Keratinocyte (primary cell): ENCODE measurements around the gene SLC39A13. TPM values are rescaled to one million over a fixed set of nuclear protein-coding genes. Genes with fewer than 3 reads are reported as not detected.

ENCODE experiments used
- DNase-seq: peaks from one replicate; pipeline ENCODE4 v3.0.0-alpha.2; 2011; ENCODE audit warnings: low read depth, missing footprints, low spot score
- FAIRE-seq: peaks from 2 replicates; lab custom pipeline; 2011; peaks lifted over from hg19 to GRCh38; lab: Jason Lieb, UNC
- H2AFZ ChIP-seq: 2 replicates; pipeline ENCODE4 v1.6.0; 2012; ENCODE audit warnings: low read length, control low read depth, inconsistent platforms; ENCODE audit not compliant: control insufficient read depth
- H3K27ac ChIP-seq: 2 replicates; pipeline ENCODE4 v1.5.1; 2011; ENCODE audit warnings: low read length; ENCODE audit not compliant: control insufficient read depth, insufficient read depth
- H3K27me3 ChIP-seq: 3 replicates; pipeline ENCODE4 v1.6.0; 2011; ENCODE audit warnings: low read length; ENCODE audit not compliant: control insufficient read depth, insufficient read depth; ENCODE audit errors: extremely low read depth
- H3K36me3 ChIP-seq, 2 experiments: 2 replicates in 1 of 2; 3 replicates in 1 of 2; pipeline ENCODE4 v1.5.1; 2011; ENCODE audit warnings: low read length in 2 of 2, mild to moderate bottlenecking in 1 of 2; ENCODE audit not compliant: control insufficient read depth in 2 of 2, insufficient read depth in 2 of 2; ENCODE audit errors: extremely low read depth in 1 of 2
- H3K4me1 ChIP-seq: 3 replicates; pipeline ENCODE4 v1.5.1; 2011; ENCODE audit warnings: low read length; ENCODE audit not compliant: control insufficient read depth, insufficient read depth; ENCODE audit errors: extremely low read depth
- H3K4me2 ChIP-seq: 3 replicates; pipeline ENCODE4 v1.6.0; 2011; ENCODE audit warnings: low read depth, low read length; ENCODE audit not compliant: control insufficient read depth, insufficient read depth; ENCODE audit errors: extremely low read depth
- H3K4me3 ChIP-seq, 3 experiments: fragments of 200-600 bp in 1 of 3; sonication (generic) in 1 of 3; 2 replicates in 2 of 3; 3 replicates in 1 of 3; pipeline ENCODE4 v1.5.1; 2011 to 2016; ENCODE audit warnings: low read length in 3 of 3, mild to moderate bottlenecking in 3 of 3, control low read depth in 2 of 3, inconsistent platforms in 1 of 3, low read depth in 1 of 3, mixed read lengths in 1 of 3, mixed run types in 1 of 3, moderate library complexity in 1 of 3; ENCODE audit not compliant: control insufficient read depth in 2 of 3, insufficient read depth in 2 of 3; ENCODE audit errors: extremely low read depth in 1 of 3
- H3K79me2 ChIP-seq: 2 replicates; pipeline ENCODE4 v1.6.0; 2012; ENCODE audit warnings: low read length; ENCODE audit not compliant: control insufficient read depth, insufficient read depth
- H3K9ac ChIP-seq: 3 replicates; pipeline ENCODE4 v1.6.0; 2011; ENCODE audit warnings: low read length; ENCODE audit not compliant: control insufficient read depth, insufficient read depth; ENCODE audit errors: extremely low read depth
- H3K9me1 ChIP-seq: 3 replicates; pipeline ENCODE4 v1.6.0; 2011; ENCODE audit warnings: low read length; ENCODE audit not compliant: control insufficient read depth, insufficient read depth; ENCODE audit errors: extremely low read depth
- H3K9me3 ChIP-seq: 2 replicates; pipeline ENCODE4 v1.5.1; 2012; ENCODE audit warnings: low read depth, low read length; ENCODE audit not compliant: control insufficient read depth
- H4K20me1 ChIP-seq: 3 replicates; pipeline ENCODE4 v1.6.0; 2011; ENCODE audit warnings: low read length; ENCODE audit not compliant: control insufficient read depth, insufficient read depth; ENCODE audit errors: extremely low read depth
- EZH2 ChIP-seq: IDR thresholded peaks from one replicate; pipeline ENCODE4 v1.6.1; 2012; ENCODE audit warnings: inconsistent platforms, mild to moderate bottlenecking, low read length, moderate library complexity
- dilution Hi-C: fragments of 300-500 bp; cut with MboI; formaldehyde crosslinking; loops from one replicate; pipeline ENCODE4 v1.7.0; 2020; ENCODE audit warnings: low sequenced_read_pairs; ENCODE audit not compliant: extremely low pct_ligation_motif_present
- polyA plus RNA-seq, 5 experiments: library from polyadenylated mRNA; depleted of rRNA in 3 of 5; stranded (reverse) in 3 of 5; stranded (forward) in 1 of 5; unstranded in 1 of 5; fragments of >200 nt; gene quantifications; 1 replicate in 1 of 5; 2 replicates in 3 of 5; 3 replicates in 1 of 5; pipeline versions ENCODE4 v1.2.1 to v1.2.3, GENCODE V29; 2011 to 2012; ENCODE audit warnings: missing spikeins in 2 of 5, low read depth in 1 of 5, low replicate concordance in 1 of 5
- TF ChIP-seq, protein P1 (sequence below), 3 experiments: IDR thresholded peaks in 1 of 3; conservative IDR thresholded peaks in 1 of 3; optimal IDR thresholded peaks in 1 of 3; 2 replicates in 2 of 3; 3 replicates in 1 of 3; pipeline versions ENCODE3 to v1.5.1; 2011; ENCODE audit warnings: low read length in 3 of 3, mild to moderate bottlenecking in 3 of 3, moderate library complexity in 2 of 3, control low read depth in 1 of 3, inconsistent platforms in 1 of 3; ENCODE audit not compliant: insufficient read depth in 2 of 3; ENCODE audit errors: extremely low read depth in 1 of 3

SLC39A13 gene
- polyA plus RNA-seq, 1 donor (not counting 4 experiments of a cell fraction or from before 2014, with no cell fraction given): 35.3 TPM

- no peak overlapping the region for H3K4me3 ChIP-seq
- H3K9me1 ChIP-seq: no peaks in the 10 kb centered on the region
- TF ChIP-seq, protein P1, sequence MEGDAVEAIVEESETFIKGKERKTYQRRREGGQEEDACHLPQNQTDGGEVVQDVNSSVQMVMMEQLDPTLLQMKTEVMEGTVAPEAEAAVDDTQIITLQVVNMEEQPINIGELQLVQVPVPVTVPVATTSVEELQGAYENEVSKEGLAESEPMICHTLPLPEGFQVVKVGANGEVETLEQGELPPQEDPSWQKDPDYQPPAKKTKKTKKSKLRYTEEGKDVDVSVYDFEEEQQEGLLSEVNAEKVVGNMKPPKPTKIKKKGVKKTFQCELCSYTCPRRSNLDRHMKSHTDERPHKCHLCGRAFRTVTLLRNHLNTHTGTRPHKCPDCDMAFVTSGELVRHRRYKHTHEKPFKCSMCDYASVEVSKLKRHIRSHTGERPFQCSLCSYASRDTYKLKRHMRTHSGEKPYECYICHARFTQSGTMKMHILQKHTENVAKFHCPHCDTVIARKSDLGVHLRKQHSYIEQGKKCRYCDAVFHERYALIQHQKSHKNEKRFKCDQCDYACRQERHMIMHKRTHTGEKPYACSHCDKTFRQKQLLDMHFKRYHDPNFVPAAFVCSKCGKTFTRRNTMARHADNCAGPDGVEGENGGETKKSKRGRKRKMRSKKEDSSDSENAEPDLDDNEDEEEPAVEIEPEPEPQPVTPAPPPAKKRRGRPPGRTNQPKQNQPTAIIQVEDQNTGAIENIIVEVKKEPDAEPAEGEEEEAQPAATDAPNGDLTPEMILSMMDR (optimal IDR thresholded peaks at IDR 0.05 in 1 of 3, IDR thresholded peaks at IDR 0.05 in 1 of 3, conservative IDR thresholded peaks at IDR 0.05 in 1 of 3; ENCODE audit: extremely low read depth in 1 of 3, insufficient read depth in 2 of 3, low read length in 3 of 3): no peak
- no peak for TF ChIP-seq EZH2
- no peaks in the 10 kb centered on the region for H3K9me3 ChIP-seq
- H2AFZ ChIP-seq: no peak overlapping the region
- FAIRE-seq (no peak), DNase-seq (no peak)
- no peaks in the 10 kb centered on the region for H3K27me3 ChIP-seq
- H3K9ac ChIP-seq: no peak overlapping the region
- no peak overlapping the region for H3K4me2 ChIP-seq
- H4K20me1 ChIP-seq: no peaks in the 10 kb centered on the region
- no peaks in the 10 kb centered on the region for H3K79me2 ChIP-seq
- peaks cover 0 to 8% of the 10 kb centered on the region in 2 experiments for H3K36me3 ChIP-seq
- no peaks in the 10 kb centered on the region for H3K4me1 ChIP-seq
- H3K27ac ChIP-seq: no peak overlapping the region
- dilution Hi-C loops: no loop called here
These were observed 35.4 kb downstream of the SLC39A13 start for GRCh38 chr11:47443817-47444216.

- H3K4me1 ChIP-seq: no peaks in the 10 kb centered on the region
- no peak overlapping the region for H3K9ac ChIP-seq
- H3K9me1 ChIP-seq: no peaks in the 10 kb centered on the region
- H3K27me3 ChIP-seq: no peaks in the 10 kb centered on the region
- no peak for DNase-seq
- H3K4me2 ChIP-seq: no peak overlapping the region
- H3K9me3 ChIP-seq: no peaks in the 10 kb centered on the region
- TF ChIP-seq, protein P1 (optimal IDR thresholded peaks at IDR 0.05 in 1 of 3, IDR thresholded peaks at IDR 0.05 in 1 of 3, conservative IDR thresholded peaks at IDR 0.05 in 1 of 3; ENCODE audit: extremely low read depth in 1 of 3, insufficient read depth in 2 of 3, low read length in 3 of 3): no peak
- TF ChIP-seq EZH2: no peak
- H4K20me1 ChIP-seq: no peaks in the 10 kb centered on the region
- H3K79me2 ChIP-seq: no peaks in the 10 kb centered on the region
- no peak for FAIRE-seq
- H2AFZ ChIP-seq: no peak overlapping the region
- H3K27ac ChIP-seq: no peak overlapping the region
- dilution Hi-C loops: no loop called here
- H3K4me3 ChIP-seq: no peak overlapping the region
- H3K36me3 ChIP-seq: peaks cover 0 to 8% of the 10 kb centered on the region in 2 experiments
These were observed 37.5 kb downstream of the SLC39A13 start for GRCh38 chr11:47445840-47446239.
